HG03469 (cell line): ENCODE measurements around the gene SCRN2.

Source experiments
- ATAC-seq: cut with Tn5 transposase; IDR thresholded peaks from one replicate; pipeline ENCODE4 v1.9.1; 2021; ENCODE audit warnings: mild to moderate bottlenecking, moderate library complexity, moderate number of reproducible peaks; ENCODE audit not compliant: unreplicated experiment

Gene SCRN2

GRCh38 chr17:47872019-47872650, 31.1 kb upstream of the SCRN2 start:
- no peak for ATAC-seq

GRCh38 chr17:47871048-47871447, 30.0 kb upstream of the SCRN2 start:
- ATAC-seq = no peak

- no peak for ATAC-seq
These were observed 29.0 kb upstream of the SCRN2 start for GRCh38 chr17:47870056-47870455.

- no peak for ATAC-seq
These were observed 28.0 kb upstream of the SCRN2 start for GRCh38 chr17:47869114-47869513.

GRCh38 chr17:47867813-47868533, 26.9 kb upstream of the SCRN2 start:
- ATAC-seq = no peak

- no peak for ATAC-seq
These were observed 25.9 kb upstream of the SCRN2 start for GRCh38 chr17:47866941-47867340.

- no peak for ATAC-seq
These were observed 23.7 kb upstream of the SCRN2 start for GRCh38 chr17:47864791-47865216.

- ATAC-seq = no peak
These were observed 21.8 kb upstream of the SCRN2 start for GRCh38 chr17:47862621-47863440.

GRCh38 chr17:47860386-47860785, 19.3 kb upstream of the SCRN2 start:
- no peak for ATAC-seq

GRCh38 chr17:47857551-47858455, 16.7 kb upstream of the SCRN2 start:
- no peak for ATAC-seq

GRCh38 chr17:47856830-47857229, 15.8 kb upstream of the SCRN2 start:
- no peak for ATAC-seq

- ATAC-seq = no peak
These were observed 14.7 kb upstream of the SCRN2 start for GRCh38 chr17:47855737-47856136.

GRCh38 chr17:47853616-47854015, 12.5 kb upstream of the SCRN2 start:
- ATAC-seq = no peak

- ATAC-seq = no peak
These were observed 11.3 kb upstream of the SCRN2 start for GRCh38 chr17:47852113-47852949.

- no peak for ATAC-seq
These were observed 10.7 kb upstream of the SCRN2 start for GRCh38 chr17:47851764-47852112.

- ATAC-seq = no peak
These were observed 9.9 kb upstream of the SCRN2 start, which contains the start of gene SP6 for GRCh38 chr17:47850692-47851573. TSS of gene SP6 (minus strand) at chr17:47851163. CDS start at chr17:47848429, 2,734 bp downstream.

- no peak for ATAC-seq
These were observed 9.3 kb upstream of the SCRN2 start for GRCh38 chr17:47850373-47850691.

GRCh38 chr17:47848198-47848513, 7.1 kb upstream of the SCRN2 start:
- ATAC-seq = no peak
